IgD-negative memory B cell (primary cell): ENCODE data around the gene TMEM87B. TPM values are rescaled to one million over a fixed set of nuclear protein-coding genes. Genes with fewer than 3 reads are reported as not detected.
"Not testable (repeated sequence)": the region's sequence is repeated elsewhere in the genome, so short reads cannot be mapped to it uniquely, and the experiment has no call there.

ENCODE experiments used
- H3K27ac Mint-ChIP-seq, 3 donors: one replicate each; pipeline ENCODE4 v1.8.0; 2020 to 2022; ENCODE audit warnings: mild to moderate bottlenecking in 3 of 3, mixed read lengths in 3 of 3, moderate library complexity in 1 of 3
- H3K27me3 Mint-ChIP-seq: one replicate; pipeline ENCODE4 v1.8.0; 2021; ENCODE audit warnings: mixed read lengths
- H3K36me3 Mint-ChIP-seq: one replicate; pipeline ENCODE4 v1.8.0; 2020; ENCODE audit warnings: mild to moderate bottlenecking, mixed read lengths
- H3K4me1 Mint-ChIP-seq, 3 donors: one replicate each; pipeline ENCODE4 v1.8.0; 2020 to 2022; ENCODE audit warnings: mixed read lengths in 3 of 3, mild to moderate bottlenecking in 1 of 3
- H3K4me3 Mint-ChIP-seq, 4 donors: one replicate each; pipeline ENCODE4 v1.8.0; 2020 to 2022; ENCODE audit warnings: mild to moderate bottlenecking in 4 of 4, mixed read lengths in 4 of 4, moderate library complexity in 3 of 4
- H3K9me3 Mint-ChIP-seq, 3 donors: one replicate each; pipeline ENCODE4 v1.8.0; 2020 to 2021; ENCODE audit warnings: mixed read lengths in 3 of 3, mild to moderate bottlenecking in 1 of 3
- polyA plus RNA-seq: library from polyadenylated mRNA; unstranded; fragments of 300-500 nt; fragmentation: Illumina TruSeq; gene quantifications from one replicate; pipeline ENCODE4 v1.2.3, GENCODE V29; 2021

Gene TMEM87B
- polyA plus RNA-seq, 1 donor from 2014 or later, result 11.0 TPM

GRCh38 chr2:112096098-112096497, 41.0 kb downstream of the TMEM87B start:
- Mint-ChIP-seq H3K36me3 (peaks cover 10% of the 10 kb centered on the region), H3K9me3 (no peaks in the 10 kb centered on the region), H3K27ac (peak overlapping the region in 2 of 3 donors; percentile 14 to 94), H3K4me1 (peaks cover 8 to 21% (median 11%) of the 10 kb centered on the region in 3 donors), H3K27me3 (no peaks in the 10 kb centered on the region), H3K4me3 (peak overlapping the region in 1 of 4 donors; percentile 39)

DNA sequence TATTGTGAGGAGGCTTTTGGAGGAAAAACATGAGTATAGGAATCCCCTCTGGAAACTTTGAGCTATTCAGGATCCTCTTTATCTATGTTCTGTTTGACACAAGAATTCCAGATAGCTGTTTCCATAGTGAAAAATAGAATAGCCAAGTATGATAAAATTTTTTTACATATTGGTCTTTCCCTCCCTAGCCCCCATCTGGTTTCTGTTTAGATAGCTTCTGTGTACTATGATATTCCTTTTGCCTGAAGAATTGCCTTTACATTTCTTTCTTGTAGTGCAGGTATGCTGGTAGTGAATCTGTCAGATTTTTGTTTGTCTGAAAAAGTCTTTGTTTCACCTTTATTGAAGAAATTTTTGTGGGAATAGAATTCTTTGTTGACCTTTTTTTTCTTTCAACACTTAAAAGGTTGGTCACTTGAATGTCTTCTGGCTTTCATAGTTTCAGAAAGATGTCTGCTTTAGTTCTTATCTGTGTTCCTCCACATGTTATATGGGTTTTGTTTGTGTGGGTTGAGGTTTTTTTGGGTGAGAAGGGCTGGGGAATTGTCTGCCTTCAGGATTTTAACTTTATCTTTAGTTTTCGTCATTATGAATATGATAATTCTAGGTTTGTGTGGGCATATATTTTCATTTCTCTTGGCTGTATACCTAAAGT, 53.2 kb downstream of the TMEM87B start:
- Mint-ChIP-seq H3K27ac (no peak overlapping the region), H3K27me3 (no peaks in the 10 kb centered on the region), H3K9me3 (peaks cover 3 to 6% (median 4%) of the 10 kb centered on the region in 3 donors), H3K4me1 (no peaks in the 10 kb centered on the region), H3K4me3 (no peak overlapping the region), H3K36me3 (peaks cover 46% of the 10 kb centered on the region)

DNA sequence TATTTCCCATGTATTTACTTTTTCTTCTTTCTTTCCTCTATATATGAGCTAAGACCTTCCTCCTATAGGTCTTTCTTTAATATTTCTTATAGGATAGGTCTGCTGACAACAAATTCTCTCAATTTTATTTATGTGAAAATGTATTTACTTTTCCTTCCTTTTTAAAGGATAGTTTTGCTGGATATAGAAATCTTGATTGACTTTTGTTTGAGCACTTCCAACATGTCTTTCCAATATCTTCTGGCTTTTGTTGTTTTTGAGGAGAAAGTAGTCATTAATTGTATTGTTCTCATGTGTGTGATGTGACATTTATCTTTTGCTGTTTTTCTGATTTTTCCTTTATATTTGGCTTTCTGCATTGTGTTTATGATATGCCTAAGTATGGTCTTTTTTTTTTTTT, 54.2 kb downstream of the TMEM87B start:
- Mint-ChIP-seq H3K27me3 (no peaks in the 10 kb centered on the region), H3K9me3 (peaks cover 3 to 6% (median 4%) of the 10 kb centered on the region in 3 donors), H3K27ac (peak overlapping the region in 1 of 3 donors; percentile 2), H3K4me1 (no peaks in the 10 kb centered on the region), H3K4me3 (peak overlapping the region in 2 of 4 donors; percentile 7 to 23), H3K36me3 (peaks cover 42% of the 10 kb centered on the region)

GRCh38 chr2:112110966-112111365, 55.9 kb downstream of the TMEM87B start:
- no peaks in the 10 kb centered on the region for H3K27me3 Mint-ChIP-seq
- H3K4me1 Mint-ChIP-seq, result no peaks in the 10 kb centered on the region
- peaks cover 42% of the 10 kb centered on the region for H3K36me3 Mint-ChIP-seq
- no peak overlapping the region for H3K4me3 Mint-ChIP-seq
- peak overlapping the region in 1 of 3 donors; percentile 68 for H3K27ac Mint-ChIP-seq
- H3K9me3 Mint-ChIP-seq, result peaks cover 3 to 6% (median 4%) of the 10 kb centered on the region in 3 donors

DNA sequence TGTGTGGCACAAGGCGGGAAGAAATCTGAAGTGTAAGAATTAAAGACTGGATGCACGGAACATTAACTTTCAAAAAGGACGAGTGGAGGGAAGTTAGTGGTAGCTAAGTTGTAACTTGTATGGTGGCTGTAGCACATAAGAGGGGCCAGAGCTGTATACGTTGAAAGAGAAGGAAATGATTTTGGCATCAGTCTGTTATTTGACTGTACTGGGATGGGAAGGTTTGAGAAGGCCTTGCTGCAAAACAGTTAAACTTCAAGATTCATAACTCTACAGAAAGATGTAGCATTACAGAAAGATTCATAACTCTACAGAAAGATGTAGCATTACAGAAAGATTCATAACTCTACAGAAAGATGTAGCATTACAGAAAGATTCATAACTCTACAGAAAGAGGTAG, 58.3 kb downstream of the TMEM87B start:
- not testable (repeated sequence) for H3K4me1 Mint-ChIP-seq, H3K9me3 Mint-ChIP-seq, H3K27ac Mint-ChIP-seq, H3K27me3 Mint-ChIP-seq, H3K4me3 Mint-ChIP-seq
- peaks cover 32% of the 10 kb centered on the region for H3K36me3 Mint-ChIP-seq

- H3K27ac Mint-ChIP-seq, result no peak overlapping the region
- peaks cover 4% of the 10 kb centered on the region for H3K36me3 Mint-ChIP-seq
- no peaks in the 10 kb centered on the region for H3K27me3 Mint-ChIP-seq
- peaks cover 0 to 3% (median 0%) of the 10 kb centered on the region in 3 donors for H3K4me1 Mint-ChIP-seq
- H3K4me3 Mint-ChIP-seq, result no peak overlapping the region
- no peaks in the 10 kb centered on the region for H3K9me3 Mint-ChIP-seq
These were observed 63.1 kb downstream of the TMEM87B start for GRCh38 chr2:112118148-112118547.

- Mint-ChIP-seq H3K27me3 (no peaks in the 10 kb centered on the region), H3K36me3 (peaks cover 5% of the 10 kb centered on the region), H3K4me3 (no peak overlapping the region), H3K4me1 (peaks cover 0 to 3% (median 0%) of the 10 kb centered on the region in 3 donors), H3K27ac (no peak overlapping the region), H3K9me3 (no peaks in the 10 kb centered on the region)
These were observed 66.7 kb downstream of the TMEM87B start for GRCh38 chr2:112121682-112122254.

GRCh38 chr2:112129060-112129459, 74.0 kb downstream of the TMEM87B start:
- no peak overlapping the region for H3K27ac Mint-ChIP-seq
- H3K27me3 Mint-ChIP-seq, result no peaks in the 10 kb centered on the region
- no peak overlapping the region for H3K4me3 Mint-ChIP-seq
- peaks cover 0 to 5% (median 0%) of the 10 kb centered on the region in 3 donors for H3K4me1 Mint-ChIP-seq
- peaks cover 3 to 26% (median 6%) of the 10 kb centered on the region in 3 donors for H3K9me3 Mint-ChIP-seq
- peaks cover 10% of the 10 kb centered on the region for H3K36me3 Mint-ChIP-seq

DNA sequence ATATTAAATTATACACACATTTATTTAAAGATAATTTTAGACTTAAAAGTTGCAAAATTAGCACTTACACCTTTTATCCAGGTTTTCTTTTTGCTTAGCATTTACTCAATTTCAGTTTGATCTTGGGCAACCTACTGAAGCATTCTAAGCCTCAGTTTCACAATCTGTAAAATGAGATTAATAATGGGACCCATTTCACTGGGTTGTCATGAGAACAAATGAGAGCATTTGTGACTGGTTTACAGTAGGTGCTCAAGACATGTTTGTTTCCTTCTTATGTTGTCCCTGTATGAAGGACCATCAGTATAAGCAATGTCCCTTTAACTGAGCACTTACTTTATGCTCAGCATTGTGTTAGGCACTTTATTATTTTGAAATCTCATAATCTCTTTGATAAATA, 78.3 kb downstream of the TMEM87B start:
- H3K36me3 Mint-ChIP-seq, result peaks cover 4% of the 10 kb centered on the region
- no peak overlapping the region for H3K4me3 Mint-ChIP-seq
- H3K4me1 Mint-ChIP-seq, result peaks cover 0 to 9% (median 7%) of the 10 kb centered on the region in 3 donors
- H3K9me3 Mint-ChIP-seq, result peaks cover 3 to 18% (median 4%) of the 10 kb centered on the region in 3 donors
- H3K27me3 Mint-ChIP-seq, result peaks cover 19% of the 10 kb centered on the region
- no peak overlapping the region for H3K27ac Mint-ChIP-seq

- H3K4me1 Mint-ChIP-seq, result peaks cover 0 to 9% (median 7%) of the 10 kb centered on the region in 3 donors
- H3K4me3 Mint-ChIP-seq, result no peak overlapping the region
These were observed 79.1 kb downstream of the TMEM87B start for GRCh38 chr2:112134120-112134519.

GRCh38 chr2:112136096-112136495, 81.0 kb downstream of the TMEM87B start:
- Mint-ChIP-seq H3K27me3 (peaks cover 25% of the 10 kb centered on the region), H3K4me3 (peak overlapping the region in 1 of 4 donors; percentile 18), H3K4me1 (peaks cover 0 to 12% (median 9%) of the 10 kb centered on the region in 3 donors)

More at GRCh38 chr2:112134120-112134519, 79.1 kb downstream of the TMEM87B start:
- Mint-ChIP-seq H3K27me3 (peaks cover 19% of the 10 kb centered on the region), H3K36me3 (peaks cover 4% of the 10 kb centered on the region), H3K27ac (peak overlapping the region in 1 of 3 donors; percentile 23), H3K9me3 (peaks cover 0 to 13% (median 3%) of the 10 kb centered on the region in 3 donors)

DNA sequence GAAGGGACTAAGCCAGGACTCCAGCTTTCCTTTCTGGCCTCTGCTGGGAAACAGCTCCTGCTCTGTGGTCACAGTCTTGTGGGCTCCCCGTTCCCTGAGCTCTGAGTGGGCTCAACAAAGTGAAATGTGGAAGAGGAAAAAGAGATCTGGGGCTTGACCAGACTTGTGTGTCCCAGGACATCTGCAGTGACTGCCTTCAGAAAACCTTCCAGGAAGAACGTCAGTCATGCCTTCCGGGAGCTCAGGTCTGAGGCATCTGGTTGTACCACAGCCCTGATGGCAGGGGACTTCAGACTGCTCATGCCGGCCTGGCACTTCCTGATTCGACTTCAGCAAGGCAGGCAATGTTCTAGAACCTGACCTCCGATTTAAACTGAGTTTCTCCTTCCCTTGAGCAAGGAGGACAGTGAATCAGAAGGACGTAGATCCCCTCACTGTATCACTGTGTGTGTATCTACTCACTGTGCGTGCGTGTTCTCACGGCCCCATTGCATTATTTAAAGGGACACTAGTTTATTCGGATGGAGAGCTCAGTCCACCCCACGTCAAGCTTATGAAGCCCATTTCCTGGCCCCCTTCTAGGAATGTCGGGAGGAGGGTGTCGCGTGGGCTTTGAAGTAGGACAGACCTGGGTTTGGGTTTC, 82.6 kb downstream of the TMEM87B start:
- peaks cover 0 to 10% (median 0%) of the 10 kb centered on the region in 3 donors for H3K9me3 Mint-ChIP-seq
- H3K36me3 Mint-ChIP-seq, result peaks cover 2% of the 10 kb centered on the region
- peak overlapping the region; percentile 67 to 87 (median 72) for H3K4me3 Mint-ChIP-seq
- peaks cover 0 to 12% (median 6%) of the 10 kb centered on the region in 3 donors for H3K4me1 Mint-ChIP-seq
- H3K27ac Mint-ChIP-seq, result peak overlapping the region in 1 of 3 donors; percentile 39
- H3K27me3 Mint-ChIP-seq, result peaks cover 25% of the 10 kb centered on the region

More at GRCh38 chr2:112136096-112136495, 81.0 kb downstream of the TMEM87B start:
- Mint-ChIP-seq H3K27ac (peak overlapping the region in 1 of 3 donors; percentile 5), H3K9me3 (peaks cover 0 to 13% (median 0%) of the 10 kb centered on the region in 3 donors), H3K36me3 (peaks cover 2% of the 10 kb centered on the region)

DNA sequence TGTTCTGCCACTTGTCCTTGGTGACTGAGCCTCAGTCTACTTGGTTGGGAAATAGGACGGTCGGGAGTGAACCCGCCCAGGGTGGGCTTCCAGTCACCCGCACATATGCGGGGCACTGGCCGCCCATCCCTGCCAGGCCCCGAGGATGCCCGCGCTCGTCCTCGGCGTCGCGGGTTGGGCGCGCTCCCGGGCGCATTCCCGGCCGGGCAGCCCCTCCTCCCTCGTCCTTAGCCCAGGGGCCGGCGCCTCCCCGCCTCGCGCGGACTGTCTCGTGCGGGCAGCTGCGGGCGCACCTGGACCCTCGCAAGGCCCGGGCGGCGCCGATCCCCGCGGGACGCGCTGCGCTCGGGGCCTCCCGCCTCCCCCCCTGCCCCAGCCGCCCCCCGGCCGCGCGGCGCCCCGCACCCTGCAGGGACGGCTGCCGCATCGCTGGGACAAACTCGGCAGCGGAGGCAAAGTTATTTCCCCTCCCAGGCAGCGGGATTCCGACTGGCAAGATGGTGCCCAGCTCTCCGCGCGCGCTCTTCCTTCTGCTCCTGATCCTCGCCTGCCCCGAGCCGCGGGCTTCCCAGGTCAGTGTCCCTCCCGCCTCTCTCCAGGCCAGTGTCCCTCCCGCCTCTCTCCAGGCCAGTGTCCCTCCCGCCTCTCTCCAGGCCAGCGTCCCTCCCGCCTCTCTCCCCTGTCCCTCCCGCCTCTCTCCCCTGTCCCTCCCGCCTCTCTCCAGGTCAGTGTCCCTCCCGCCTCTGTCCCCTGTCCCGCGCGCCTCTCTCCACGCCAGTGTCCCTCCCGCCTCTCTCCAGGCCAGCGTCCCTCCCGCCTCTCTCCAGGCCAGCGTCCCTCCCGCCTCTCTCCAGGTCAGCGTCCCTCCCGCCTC, 83.3 kb downstream of the TMEM87B start, which contains the start of gene FBLN7:
TSS of gene FBLN7 (plus strand) at position 227 of the 874 bp plus-strand sequence. CDS start at position 498, 271 bp downstream.
- H3K36me3 Mint-ChIP-seq, result peaks cover 2% of the 10 kb centered on the region
- peaks cover 0 to 6% (median 0%) of the 10 kb centered on the region in 3 donors for H3K9me3 Mint-ChIP-seq
- peaks cover 25% of the 10 kb centered on the region for H3K27me3 Mint-ChIP-seq
- H3K4me1 Mint-ChIP-seq, result peaks cover 0 to 12% (median 5%) of the 10 kb centered on the region in 3 donors
- peak within 1 kb of the TSS; percentile 67 to 87 (median 72) for H3K4me3 Mint-ChIP-seq
- H3K27ac Mint-ChIP-seq, result peak within 1 kb of the TSS in 1 of 3 donors; percentile 39

DNA sequence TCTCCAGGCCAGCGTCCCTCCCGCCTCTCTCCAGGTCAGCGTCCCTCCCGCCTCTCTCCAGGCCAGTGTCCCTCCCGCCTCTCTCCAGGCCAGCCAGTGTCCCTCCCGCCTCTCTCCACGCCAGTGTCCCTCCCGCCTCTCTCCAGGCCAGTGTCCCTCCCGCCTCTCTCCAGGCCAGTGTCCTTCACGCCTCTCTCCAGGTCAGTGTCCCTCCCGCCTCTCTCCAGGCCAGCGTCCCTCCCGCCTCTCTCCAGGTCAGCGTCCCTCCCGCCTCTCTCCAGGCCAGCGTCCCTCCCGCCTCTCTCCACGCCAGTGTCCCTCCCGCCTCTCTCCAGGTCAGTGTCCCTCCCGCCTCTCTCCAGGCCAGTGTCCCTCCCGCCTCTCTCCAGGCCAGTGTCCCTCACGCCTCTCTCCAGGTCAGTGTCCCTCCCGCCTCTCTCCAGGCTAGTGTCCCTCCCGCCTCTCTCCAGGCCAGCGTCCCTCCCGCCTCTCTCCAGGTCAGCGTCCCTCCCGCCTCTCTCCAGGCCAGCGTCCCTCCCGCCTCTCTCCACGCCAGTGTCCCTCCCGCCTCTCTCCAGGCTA, 84.1 kb downstream of the TMEM87B start:
- not testable (repeated sequence) for H3K36me3 Mint-ChIP-seq, H3K4me3 Mint-ChIP-seq

More for the DNA sequence above, 84.1 kb downstream of the TMEM87B start:
- H3K27ac Mint-ChIP-seq, H3K9me3 Mint-ChIP-seq: not testable (repeated sequence)
- Mint-ChIP-seq H3K27me3 (peaks cover 25% of the 10 kb centered on the region), H3K4me1 (peaks cover 0 to 12% (median 5%) of the 10 kb centered on the region in 3 donors)
